A673 (cell line): ENCODE results near the gene KLK11. TPM values are rescaled to one million over a fixed set of nuclear protein-coding genes. Genes with fewer than 3 reads are reported as not detected.

ENCODE experiments used
- BruUV-seq: library from RNA; stranded (reverse); fragments of 400-500 nt; replicated peaks from 2 replicates; lab custom pipeline; 2021; lab: Mats Ljungman, UMichigan
- CTCF ChIA-PET: fragments of 300-600 bp; sonication (Branson Sonifier 250); formaldehyde crosslinking; loops from one replicate; lab custom pipeline; 2022; ENCODE audit warnings: antibody characterized with exemption; lab: Charles Lee
- POLR2A ChIA-PET: fragments of 300-600 bp; sonication (Branson Sonifier 250); formaldehyde crosslinking; loops from one replicate; lab custom pipeline; 2022; ENCODE audit warnings: antibody characterized with exemption; ENCODE audit not compliant: low non-redundant PET; lab: Charles Lee
- DNase-seq: peaks from one replicate; pipeline ENCODE4 v3.0.0-alpha.2; 2015; ENCODE audit warnings: low spot score
- H3K27ac ChIP-seq: fragments of 200-600 bp; sonication (generic); 2 replicates; pipeline ENCODE4 v1.5.1; 2016; ENCODE audit warnings: mixed run types, low read depth, mild to moderate bottlenecking, mixed read lengths, antibody characterized with exemption, low read length; ENCODE audit not compliant: poor library complexity, severe bottlenecking
- H3K27me3 ChIP-seq: fragments of 200-600 bp; sonication (generic); replicated peaks from 2 replicates; pipeline ENCODE4 v1.6.1; 2017; ENCODE audit warnings: mixed run types, low read depth, mild to moderate bottlenecking, mixed read lengths, antibody characterized with exemption, low read length; ENCODE audit not compliant: insufficient read depth, poor library complexity
- H3K36me3 ChIP-seq: fragments of 200-600 bp; sonication (generic); 2 replicates; pipeline ENCODE4 v1.6.1; 2016; ENCODE audit warnings: mixed run types, mild to moderate bottlenecking, mixed read lengths, antibody characterized with exemption, low read length; ENCODE audit not compliant: insufficient read depth, poor library complexity, severe bottlenecking
- H3K4me1 ChIP-seq: fragments of 200-600 bp; sonication (generic); 2 replicates; pipeline ENCODE4 v1.6.1; 2017; ENCODE audit warnings: mixed run types, mild to moderate bottlenecking, mixed read lengths, antibody characterized with exemption, low read length; ENCODE audit not compliant: insufficient read depth, poor library complexity, severe bottlenecking
- H3K4me3 ChIP-seq: fragments of 200-600 bp; sonication (generic); 2 replicates; pipeline ENCODE4 v1.5.1; 2016; ENCODE audit warnings: low read depth, mixed run types, mild to moderate bottlenecking, mixed read lengths, low read length; ENCODE audit not compliant: poor library complexity, severe bottlenecking
- H3K9me3 ChIP-seq: fragments of 200-600 bp; sonication (generic); 2 replicates; pipeline ENCODE4 v1.6.1; 2016; ENCODE audit warnings: mixed run types, low read depth, mild to moderate bottlenecking, mixed read lengths, antibody characterized with exemption, low read length; ENCODE audit not compliant: poor library complexity, severe bottlenecking
- CTCF ChIP-seq: fragments of 300-800, 200-600 bp; sonication (generic); conservative IDR thresholded peaks from 2 replicates; pipeline ENCODE4 v1.5.1; 2017; ENCODE audit warnings: low read depth, mild to moderate bottlenecking, antibody characterized with exemption, low read length, moderate library complexity, mixed read lengths
- EZH2 ChIP-seq: fragments of 200-600 bp; sonication (generic); IDR thresholded peaks from 2 replicates; pipeline ENCODE4 v1.6.1; 2017; ENCODE audit warnings: borderline replicate concordance, low read depth, mild to moderate bottlenecking, mixed read lengths, antibody characterized with exemption, low read length; ENCODE audit not compliant: poor library complexity, severe bottlenecking
- intact Hi-C: fragments of 100-400 bp; cut with micrococcal nuclease; formaldehyde crosslinking; loops from one replicate; pipeline ENCODE4 v1.10.0; 2022; ENCODE audit not compliant: unreplicated experiment
- total RNA-seq: library from RNA; stranded (reverse); gene quantifications from 2 replicates; pipeline ENCODE4 v1.2.3, GENCODE V29; 2021

KLK11 gene
- total RNA-seq, 1 experiment from 2014 or later, result not detected

- ChIA-PET CTCF (no interaction called here), POLR2A (no interaction called here)
- Histone ChIP-seq H3K9me3 (no peaks in the 10 kb centered on the region), H3K27me3 (peaks cover 64% of the 10 kb centered on the region), H3K4me1 (no peaks in the 10 kb centered on the region), H3K4me3 (no peak overlapping the region), H3K36me3 (no peaks in the 10 kb centered on the region), H3K27ac (no peak overlapping the region)
- intact Hi-C loops, result no loop called here
- DNase-seq, result no peak
- no peak for TF ChIP-seq CTCF
- TF ChIP-seq EZH2, result no peak
- BruUV-seq, result no TSS peak
Observed at GRCh38 chr19:50979758-50980157, 46.7 kb downstream of the KLK11 start.

GRCh38 chr19:50978772-50979390, 47.5 kb downstream of the KLK11 start:
- ChIA-PET POLR2A (no interaction called here), CTCF (no interaction called here)
- TF ChIP-seq CTCF (no peak), EZH2 (no peak)

GRCh38 chr19:50977626-50978025, 48.8 kb downstream of the KLK11 start:
- intact Hi-C loops, result no loop called here
- TF ChIP-seq CTCF, result no peak
- no peak for TF ChIP-seq EZH2
- H3K4me1 ChIP-seq, result no peaks in the 10 kb centered on the region
- H3K36me3 ChIP-seq, result no peaks in the 10 kb centered on the region
- no peak overlapping the region for H3K4me3 ChIP-seq
- ChIA-PET POLR2A (no interaction called here), CTCF (no interaction called here)
- BruUV-seq, result no TSS peak
- H3K27me3 ChIP-seq, result peaks cover 50% of the 10 kb centered on the region
- DNase-seq, result no peak
- no peak overlapping the region for H3K27ac ChIP-seq
- H3K9me3 ChIP-seq, result no peaks in the 10 kb centered on the region

More at GRCh38 chr19:50978772-50979390, 47.5 kb downstream of the KLK11 start:
- H3K9me3 ChIP-seq, result no peaks in the 10 kb centered on the region
- H3K27me3 ChIP-seq, result peaks cover 56% of the 10 kb centered on the region
- no peak overlapping the region for H3K4me3 ChIP-seq
- no peaks in the 10 kb centered on the region for H3K36me3 ChIP-seq
- H3K27ac ChIP-seq, result no peak overlapping the region
- DNase-seq, result no peak
- BruUV-seq, result no TSS peak
- intact Hi-C loops, result no loop called here
- no peaks in the 10 kb centered on the region for H3K4me1 ChIP-seq
